HG03139 (cell line): ENCODE measurements around the gene CZIB.
"Not testable (repeated sequence)": the region's sequence is repeated elsewhere in the genome, so short reads cannot be mapped to it uniquely, and the experiment has no call there.

Source experiments
- ATAC-seq: cut with Tn5 transposase; IDR thresholded peaks from one replicate; pipeline ENCODE4 v1.9.1; 2021; ENCODE audit not compliant: unreplicated experiment

The CZIB gene

DNA sequence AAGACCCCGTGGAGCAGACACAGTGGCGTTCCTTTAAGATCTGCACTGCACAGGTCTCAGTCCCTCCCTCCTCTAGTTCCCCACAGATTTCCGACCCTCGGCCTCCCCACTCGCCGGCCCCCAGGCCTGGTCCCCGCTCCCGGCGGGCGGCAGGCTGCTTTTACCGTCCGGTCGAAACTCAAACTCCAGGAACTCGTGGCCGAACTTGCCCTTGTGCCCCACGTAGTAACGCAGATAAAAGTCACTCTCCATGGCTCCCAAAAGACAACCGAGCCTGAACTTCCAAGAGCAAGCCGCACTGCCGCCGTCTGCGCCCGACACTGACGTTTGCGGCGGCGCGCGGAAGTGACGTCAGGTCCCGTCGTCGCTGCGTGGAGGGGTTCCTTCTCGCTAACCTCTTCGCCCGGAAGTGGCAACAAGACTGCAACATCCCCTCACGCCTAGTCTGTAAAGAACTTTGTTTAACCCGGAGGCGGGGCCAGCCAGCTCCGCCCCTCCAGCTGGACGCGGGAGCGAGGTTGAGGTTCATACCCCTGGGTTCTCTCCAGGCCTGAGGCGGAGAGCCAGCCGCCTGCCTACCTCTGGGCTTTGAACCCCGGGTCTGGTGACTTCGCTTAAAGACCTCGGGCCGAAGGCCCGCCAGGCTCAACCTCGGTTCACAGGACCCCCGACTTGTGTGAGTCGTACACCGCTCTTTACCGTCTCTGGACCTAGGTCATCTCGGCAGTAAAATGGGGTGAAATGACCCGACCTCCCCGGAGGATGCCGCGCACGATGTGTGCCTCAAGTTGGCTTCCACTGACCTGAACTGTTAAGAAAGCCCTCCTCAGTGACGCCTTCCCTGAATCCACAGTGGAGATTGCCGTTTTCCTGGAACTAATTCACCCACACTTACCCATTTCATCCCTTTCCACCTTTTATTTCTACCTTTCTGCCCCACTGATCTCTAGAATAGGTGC is 18.0 kb upstream of the CZIB start, which contains the start of gene MAGOH:
TSS of gene MAGOH (minus strand) at position 322 of the 959 bp plus-strand sequence. CDS start at position 252, 70 bp downstream.
- peak; percentile 98 for ATAC-seq

GRCh38 chr1:53237638-53238037 is 17.2 kb upstream of the CZIB start:
- no peak for ATAC-seq

GRCh38 chr1:53220962-53221286 is 490 bp upstream of the CZIB start:
- ATAC-seq = no peak

DNA sequence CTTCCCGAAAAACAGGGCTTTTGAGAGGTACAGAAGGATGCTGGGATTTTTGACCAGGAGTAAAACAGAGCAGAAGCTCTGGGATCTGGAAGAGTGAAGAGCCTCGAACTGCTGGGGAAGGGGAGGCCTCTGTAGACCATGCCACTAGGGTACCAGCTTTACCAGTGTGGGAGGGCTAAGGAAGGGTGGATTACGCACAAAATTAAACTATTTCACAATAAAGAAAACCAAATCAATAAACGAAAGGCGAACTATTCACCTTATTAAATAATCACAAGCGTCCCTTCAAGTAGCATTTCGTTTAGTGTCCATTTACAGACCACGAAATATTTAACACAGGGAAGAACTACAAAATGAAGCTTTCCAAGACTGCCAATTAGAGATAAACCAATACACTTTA is 723 bp downstream of the CZIB start:
- ATAC-seq = no peak

DNA sequence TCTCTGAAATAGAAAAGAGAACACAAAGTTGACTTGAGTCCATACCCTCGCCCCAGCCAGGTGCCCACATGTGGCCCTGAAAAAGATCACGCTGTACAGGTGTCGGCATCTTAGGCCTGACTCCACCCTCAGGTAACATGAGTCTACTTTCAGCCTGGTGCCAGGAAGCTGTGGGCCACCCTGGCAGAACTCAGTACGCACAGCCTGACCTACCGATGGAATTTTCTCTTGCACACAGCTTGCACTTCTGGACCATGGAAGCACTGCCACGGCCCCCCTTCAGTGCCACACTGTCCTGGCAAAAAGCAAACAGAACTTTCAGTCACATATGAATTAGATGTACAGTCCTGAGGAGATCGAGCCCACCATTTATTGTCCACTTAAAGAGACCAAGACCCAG is 2.2 kb downstream of the CZIB start:
- ATAC-seq = no peak

- no peak for ATAC-seq
Observed at GRCh38 chr1:53214376-53214940, 6.0 kb downstream of the CZIB start.

GRCh38 chr1:53210954-53211353 is 9.5 kb downstream of the CZIB start:
- no peak for ATAC-seq

DNA sequence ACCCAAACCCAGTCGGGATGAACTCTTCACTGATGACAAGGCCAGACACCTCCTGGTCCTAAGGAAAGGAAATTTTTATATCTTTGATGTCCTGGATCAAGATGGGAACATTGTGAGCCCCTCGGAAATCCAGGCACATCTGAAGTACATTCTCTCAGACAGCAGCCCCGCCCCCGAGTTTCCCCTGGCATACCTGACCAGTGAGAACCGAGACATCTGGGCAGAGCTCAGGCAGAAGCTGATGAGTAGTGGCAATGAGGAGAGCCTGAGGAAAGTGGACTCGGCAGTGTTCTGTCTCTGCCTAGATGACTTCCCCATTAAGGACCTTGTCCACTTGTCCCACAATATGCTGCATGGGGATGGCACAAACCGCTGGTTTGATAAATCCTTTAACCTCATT is 10.1 kb downstream of the CZIB start:
- no peak for ATAC-seq

DNA sequence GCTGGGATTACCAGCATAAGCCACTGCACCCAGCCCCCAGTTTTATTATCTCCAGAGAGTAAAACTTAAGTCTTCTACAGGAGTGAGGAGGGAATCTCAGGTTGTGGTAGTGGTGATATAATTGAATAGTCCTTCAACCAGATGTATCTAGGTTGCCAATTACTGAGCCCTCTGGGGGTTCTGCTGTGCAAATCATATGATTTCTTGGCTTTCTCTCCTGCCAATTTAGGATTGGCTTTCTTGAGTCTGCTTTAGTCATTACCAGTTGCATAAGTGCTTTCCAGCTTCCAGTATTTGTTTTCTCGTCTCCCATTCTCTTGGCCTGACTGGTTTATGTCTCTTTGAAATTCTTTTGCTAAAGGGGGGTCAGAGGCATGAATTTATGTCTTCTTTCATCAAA is 12.7 kb downstream of the CZIB start:
- no peak for ATAC-seq

DNA sequence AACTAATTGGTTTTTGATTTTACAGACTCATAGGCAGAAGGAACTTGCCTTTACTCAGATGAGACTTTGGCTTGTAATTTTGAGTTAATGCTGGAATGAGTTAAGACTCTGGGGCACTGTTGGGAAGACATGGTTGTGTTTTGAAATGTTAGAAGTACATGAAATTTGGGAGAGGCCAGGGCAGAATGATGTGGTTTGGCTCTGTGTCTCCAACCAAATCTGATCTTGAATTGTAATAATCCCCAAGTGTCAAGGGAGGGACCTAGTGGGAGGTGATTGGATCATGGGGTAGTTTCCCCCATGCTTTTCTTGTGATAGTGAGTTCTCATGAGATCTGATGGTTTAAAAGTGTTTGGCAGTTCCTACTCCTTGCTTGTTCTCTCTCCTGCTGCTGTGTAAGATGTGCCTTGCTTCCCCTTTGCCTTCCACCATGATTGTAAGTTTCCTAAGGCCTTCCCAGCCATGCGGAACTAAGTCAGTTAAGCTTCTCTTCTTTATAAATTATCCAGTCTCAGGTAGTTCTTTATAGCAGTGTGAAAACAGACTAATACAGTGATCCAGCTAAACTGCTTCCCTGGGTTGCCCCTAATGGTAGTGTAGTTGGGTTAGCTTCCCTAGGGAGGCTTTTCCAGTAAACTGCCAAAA is 13.6 kb downstream of the CZIB start:
- ATAC-seq = no peak

DNA sequence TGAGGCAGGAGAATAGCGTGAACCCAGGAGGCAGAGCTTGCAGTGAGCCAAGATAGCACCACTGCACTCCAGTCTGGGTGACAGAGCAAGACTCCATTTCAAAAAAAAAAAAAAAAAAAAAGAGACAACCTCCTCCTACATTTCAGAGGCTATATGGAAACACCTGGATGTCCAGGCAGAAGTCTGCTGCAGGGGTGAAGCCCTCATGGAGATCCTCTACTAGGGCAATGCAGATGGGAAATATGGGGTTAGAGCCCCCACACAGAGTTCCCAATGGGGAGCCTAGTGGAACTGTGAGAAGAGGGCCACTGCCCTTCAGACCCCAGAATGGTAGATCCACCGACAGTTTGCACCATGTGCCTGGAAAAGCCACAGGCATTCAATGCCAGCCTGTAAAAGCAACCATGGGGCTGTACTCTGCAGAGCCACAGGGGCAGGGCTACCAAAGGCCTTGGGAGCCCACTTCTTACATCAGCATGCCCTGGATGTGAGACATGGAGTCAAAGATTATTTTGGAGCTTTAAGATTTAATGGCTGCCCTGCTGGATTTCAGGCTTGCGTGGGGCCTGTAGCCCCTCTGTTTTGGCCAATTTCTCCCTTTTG is 14.2 kb downstream of the CZIB start:
- not testable (repeated sequence) for ATAC-seq

DNA sequence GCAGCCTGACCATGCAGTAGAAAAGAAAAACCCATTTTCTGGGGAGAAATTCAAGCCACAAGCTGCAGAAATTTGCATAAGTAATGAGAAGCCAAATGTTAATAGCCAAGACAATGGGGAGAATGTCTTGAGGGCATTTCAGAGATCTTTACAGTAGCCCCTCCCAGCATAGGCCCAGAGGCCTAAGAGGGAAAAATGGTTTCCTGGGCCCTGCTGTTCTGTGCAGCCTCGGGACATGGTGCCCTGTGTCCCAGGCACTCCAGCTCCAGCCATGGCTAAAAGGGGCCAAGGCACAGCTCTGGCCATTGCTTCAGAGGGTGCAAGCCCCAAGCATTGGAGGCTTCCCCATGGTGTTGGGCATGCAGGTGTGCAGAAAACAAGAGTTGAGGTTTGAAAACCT is 14.9 kb downstream of the CZIB start:
- ATAC-seq = not testable (repeated sequence)

- ATAC-seq = no peak
Observed at GRCh38 chr1:53203466-53203865, 17.0 kb downstream of the CZIB start.

GRCh38 chr1:53198241-53198651 is 22.2 kb downstream of the CZIB start:
- no peak for ATAC-seq

- no peak for ATAC-seq
Observed at GRCh38 chr1:53197291-53198200, 22.9 kb downstream of the CZIB start.

DNA sequence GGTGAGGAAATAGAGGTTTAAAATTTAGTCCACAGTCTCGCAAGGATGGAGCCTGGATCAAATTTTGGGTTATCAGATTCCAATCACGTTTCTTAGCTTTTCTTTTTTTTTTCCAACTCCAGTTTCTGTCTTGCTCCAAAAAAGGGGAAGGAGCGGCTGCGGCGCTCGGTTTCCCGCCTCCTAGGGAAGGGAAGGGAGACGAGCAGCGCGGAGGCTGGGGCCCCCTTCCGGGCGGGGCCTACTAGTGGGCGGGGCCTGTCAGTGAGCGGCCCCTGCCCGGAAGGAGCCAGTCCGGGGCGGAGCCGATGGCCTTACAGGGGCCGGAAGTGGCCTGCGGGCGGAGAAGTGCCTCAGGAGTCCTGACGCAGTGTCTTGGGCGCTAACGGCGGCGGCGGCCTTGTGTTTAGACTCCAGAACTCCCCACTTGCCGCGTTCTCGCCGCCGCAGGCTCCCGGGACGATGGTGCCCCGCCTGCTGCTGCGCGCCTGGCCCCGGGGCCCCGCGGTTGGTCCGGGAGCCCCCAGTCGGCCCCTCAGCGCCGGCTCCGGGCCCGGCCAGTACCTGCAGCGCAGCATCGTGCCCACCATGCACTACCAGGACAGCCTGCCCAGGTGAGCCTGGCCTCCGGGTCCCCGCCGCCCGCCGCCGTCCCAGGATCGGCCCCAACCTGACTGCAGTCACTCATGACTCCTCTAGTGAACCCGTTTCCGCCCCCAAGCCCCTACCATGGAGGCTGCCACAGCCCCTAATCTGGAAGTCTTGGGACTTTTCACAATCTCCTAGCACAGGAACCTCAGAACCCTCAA is 23.7 kb downstream of the CZIB start, which contains the start of gene CPT2:
TSS of gene CPT2 (plus strand) at position 340 of the 806 bp plus-strand sequence. CDS start at position 460, 120 bp downstream.
- ATAC-seq = peak; percentile 97

GRCh38 chr1:53196017-53196484 is 24.4 kb downstream of the CZIB start:
- ATAC-seq = no peak

- ATAC-seq = no peak
Observed at GRCh38 chr1:53195246-53196016, 25.0 kb downstream of the CZIB start.

DNA sequence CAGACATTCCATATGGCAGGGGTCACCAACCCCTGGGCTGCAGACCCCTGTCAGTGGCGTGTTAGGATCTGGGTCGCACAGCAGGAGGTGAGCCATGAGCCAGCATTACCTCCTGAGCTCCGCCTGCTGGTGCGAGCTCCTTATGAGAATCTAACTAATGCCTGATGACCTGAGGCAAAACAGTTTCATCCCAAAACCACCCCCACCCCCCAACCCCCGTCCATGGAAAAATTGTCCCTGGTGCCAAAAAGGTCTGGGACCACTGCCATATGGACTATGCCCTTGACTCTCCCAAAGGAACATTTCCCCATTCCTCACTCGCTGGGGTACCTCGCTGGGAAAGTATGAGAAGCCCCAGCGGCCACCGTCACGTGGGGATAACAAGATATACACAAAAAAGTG is 30.2 kb downstream of the CZIB start:
- no peak for ATAC-seq
